22Rv1 (cell line): Measurements from ENCODE around the gene MTF2.

Experiments
- H3K27ac ChIP-seq: fragments of 450-650 bp; 2 replicates; pipeline ENCODE4 v1.5.1; 2017
- CTCF ChIP-seq: fragments of 450-650 bp; IDR thresholded peaks from 2 replicates; pipeline ENCODE4 v1.5.1; 2017; ENCODE audit warnings: mild to moderate bottlenecking
- ZFX ChIP-seq: fragments of 450-650 bp; IDR thresholded peaks from 2 replicates; pipeline ENCODE4 v1.6.1; 2017; ENCODE audit warnings: antibody characterized with exemption, borderline replicate concordance

The MTF2 gene

GRCh38 chr1:93124556-93125355 is 45.7 kb downstream of the MTF2 start:
- H3K27ac ChIP-seq = no peak overlapping the region
- TF ChIP-seq ZFX (no peak), CTCF (no peak)

GRCh38 chr1:93129507-93130099 is 50.5 kb downstream of the MTF2 start:
- TF ChIP-seq CTCF = no peak
- no peak for TF ChIP-seq ZFX
- H3K27ac ChIP-seq = peak overlapping the region; percentile 42

GRCh38 chr1:93132638-93133037 is 53.6 kb downstream of the MTF2 start:
- no peak overlapping the region for H3K27ac ChIP-seq
- no peak for TF ChIP-seq ZFX
- no peak for TF ChIP-seq CTCF

- no peak for TF ChIP-seq ZFX
- no peak for TF ChIP-seq CTCF
- H3K27ac ChIP-seq = no peak overlapping the region
Measured at GRCh38 chr1:93136445-93136844, 57.4 kb downstream of the MTF2 start.

GRCh38 chr1:93137604-93138292 is 58.7 kb downstream of the MTF2 start:
- TF ChIP-seq ZFX = no peak
- no peak for TF ChIP-seq CTCF
- H3K27ac ChIP-seq = peak overlapping the region; percentile 10; the same call in 1 of the 2 replicates

GRCh38 chr1:93140106-93140505 is 61.0 kb downstream of the MTF2 start:
- H3K27ac ChIP-seq = no peak overlapping the region

More at GRCh38 chr1:93140106-93140505, 61.0 kb downstream of the MTF2 start:
- no peak for TF ChIP-seq CTCF
- TF ChIP-seq ZFX = no peak
